RPMI7951 (cell line): ENCODE data around the gene PTPN2. TPM values are rescaled to one million over a fixed set of nuclear protein-coding genes. Genes with fewer than 3 reads are reported as not detected.

Experiments used
- DNase-seq: peaks from one replicate; pipeline ENCODE4 v3.0.0-alpha.2; 2012; ENCODE audit warnings: low read depth
- total RNA-seq: library from RNA; depleted of rRNA; stranded (reverse); fragments of >200 nt; shearing (Covaris generic); gene quantifications from 2 replicates; pipeline ENCODE4 v1.2.3, GENCODE V29; 2014

Gene PTPN2
- total RNA-seq, 1 experiment from 2014 or later, result 19.9 TPM

DNA sequence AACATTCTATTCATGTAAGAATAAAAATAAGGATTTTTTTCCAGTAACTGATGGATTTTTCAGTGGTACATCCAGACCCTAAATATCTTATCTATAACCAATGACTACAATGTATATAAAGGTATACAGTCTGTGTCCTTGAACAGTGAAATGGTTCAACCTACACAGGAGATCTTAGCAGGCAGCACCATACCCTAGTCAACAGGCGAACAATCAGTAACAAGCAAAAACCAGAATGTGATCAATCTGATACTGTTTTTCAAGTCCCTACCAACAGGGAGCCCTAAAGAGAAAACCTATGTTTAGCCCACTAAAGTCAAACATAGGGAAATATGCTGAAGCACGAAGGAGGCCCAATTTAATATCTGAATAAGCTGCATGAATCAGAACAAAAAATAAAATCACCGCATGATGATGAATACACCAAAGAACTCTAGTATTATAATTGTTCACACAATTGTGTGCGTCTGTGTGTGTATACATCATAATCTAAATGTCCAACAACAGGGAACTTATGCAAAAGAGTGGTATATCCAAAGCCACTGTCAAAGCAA lies 26.0 kb downstream of the PTPN2 start:
- DNase-seq, result no peak

DNA sequence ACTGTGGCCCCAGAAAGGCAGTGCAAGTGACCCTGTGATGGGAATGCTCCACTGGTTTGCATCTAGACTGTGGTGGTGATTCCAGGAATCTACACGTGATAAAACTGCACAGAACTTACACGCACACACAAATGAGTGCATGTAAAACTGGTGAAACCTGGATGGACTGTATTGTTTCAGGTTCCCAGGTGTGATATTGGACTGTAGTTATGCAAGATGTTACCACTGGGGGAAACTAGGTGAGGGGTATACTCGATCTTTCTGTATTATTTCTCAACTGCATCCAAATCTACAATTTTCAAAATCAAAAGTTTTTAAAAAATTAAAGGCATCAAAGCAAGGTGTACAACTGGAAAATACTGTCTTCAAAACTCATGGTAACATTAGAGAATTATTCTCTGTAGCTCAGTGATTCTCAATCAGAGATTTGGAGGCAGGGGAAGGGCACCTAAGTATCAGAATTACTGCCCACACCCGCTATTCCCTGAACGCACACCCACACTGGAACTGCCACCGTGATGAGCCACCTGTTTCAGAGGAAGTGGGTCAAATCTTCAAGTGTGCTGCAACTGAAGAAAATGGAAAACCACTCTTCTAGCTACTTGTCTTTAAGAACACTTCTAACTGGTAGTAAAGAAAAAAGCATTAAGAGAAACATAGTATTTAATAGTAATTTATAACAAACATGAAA lies 26.7 kb downstream of the PTPN2 start:
- DNase-seq, result no peak

DNA sequence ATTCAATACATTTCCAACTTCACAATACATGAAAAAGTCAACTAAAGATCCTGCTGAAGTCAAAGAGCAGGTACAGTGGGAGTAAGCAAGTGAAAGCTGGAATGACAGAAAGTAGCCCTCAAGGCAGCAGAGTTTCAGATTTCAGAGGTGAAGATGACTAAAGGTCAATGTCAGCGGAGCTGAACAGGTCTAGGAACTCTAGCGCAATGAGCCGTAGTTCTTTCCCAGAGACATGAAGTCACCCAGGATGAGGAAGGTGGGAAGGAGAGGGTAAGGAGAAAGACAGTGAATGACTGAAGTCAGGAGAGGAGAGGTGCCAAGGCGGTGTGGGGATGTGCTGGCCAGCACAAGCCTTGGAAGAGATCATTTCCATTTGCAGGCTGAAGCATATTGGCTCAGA lies 28.1 kb downstream of the PTPN2 start:
- DNase-seq, result no peak

DNA sequence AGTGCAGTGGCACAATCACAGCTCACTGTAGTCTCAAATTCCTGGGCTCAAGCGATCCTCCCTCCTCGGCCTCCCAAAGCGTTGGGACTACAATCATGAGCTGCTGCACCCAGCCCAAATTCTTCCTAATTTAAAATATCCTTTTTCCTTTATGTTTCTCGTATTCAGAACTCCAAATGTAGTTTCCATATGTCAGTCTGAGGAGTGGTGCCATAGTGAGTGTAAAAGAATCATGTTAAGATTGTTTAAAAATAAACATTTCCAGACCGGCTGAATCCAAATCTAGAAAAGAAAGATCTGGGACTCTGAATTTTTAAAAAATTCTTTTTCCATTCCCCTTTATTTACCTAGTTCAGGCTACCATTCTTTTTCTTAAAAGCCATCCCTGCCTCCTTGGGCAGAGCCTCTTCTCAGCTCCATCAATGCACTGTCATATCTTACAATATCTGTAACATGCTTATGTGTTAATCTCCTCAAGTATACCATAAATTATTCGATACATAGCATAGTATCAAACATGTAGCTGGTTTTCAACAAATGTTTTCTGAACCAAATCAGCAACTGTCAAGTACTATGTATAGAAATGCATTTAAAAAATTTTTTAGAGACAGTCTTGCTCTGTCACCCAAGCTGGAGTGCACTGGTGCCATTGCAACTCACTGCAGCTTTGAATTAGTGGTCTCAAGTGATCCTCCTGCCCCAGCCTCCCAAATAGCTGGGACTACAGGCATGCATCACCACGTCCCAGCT lies 31.3 kb downstream of the PTPN2 start:
- DNase-seq, result no peak

DNA sequence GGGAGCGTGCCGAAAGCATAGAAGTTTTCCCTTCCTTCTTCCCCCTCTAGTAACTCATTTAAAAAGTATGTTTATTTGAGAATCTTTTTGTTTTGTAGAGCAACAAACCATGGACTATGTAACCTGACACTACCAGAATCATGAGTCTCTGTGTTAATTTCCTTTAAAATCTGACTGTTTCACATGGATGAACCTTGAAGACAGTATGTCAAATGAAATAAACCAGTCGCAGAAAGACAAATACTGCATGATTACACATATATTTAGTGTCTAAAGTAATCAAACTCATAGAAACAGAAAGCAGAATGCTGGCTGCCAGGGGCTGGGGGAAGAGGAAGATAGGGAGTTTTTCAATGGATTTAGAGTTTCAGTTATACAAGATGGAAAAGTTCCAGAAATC lies 32.3 kb downstream of the PTPN2 start:
- DNase-seq, result no peak

DNA sequence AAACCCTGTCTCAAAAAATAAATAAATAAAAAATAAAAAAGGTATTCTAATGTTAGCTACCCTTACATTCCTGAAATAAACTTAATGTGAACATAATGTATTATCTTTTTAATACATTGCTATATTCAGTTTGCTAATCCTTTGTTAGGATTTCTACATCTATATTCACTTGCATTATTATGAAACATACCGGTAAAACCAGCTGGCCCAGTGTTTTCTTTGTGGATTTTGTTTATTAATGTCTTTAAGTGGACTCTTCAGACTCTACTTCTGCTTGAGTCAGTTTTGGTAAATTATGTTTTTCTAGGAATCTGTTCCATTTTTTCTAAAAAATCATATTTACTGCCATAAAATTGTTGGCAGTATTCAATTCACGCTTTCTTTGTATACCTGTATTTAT lies 34.5 kb downstream of the PTPN2 start:
- no peak for DNase-seq

DNA sequence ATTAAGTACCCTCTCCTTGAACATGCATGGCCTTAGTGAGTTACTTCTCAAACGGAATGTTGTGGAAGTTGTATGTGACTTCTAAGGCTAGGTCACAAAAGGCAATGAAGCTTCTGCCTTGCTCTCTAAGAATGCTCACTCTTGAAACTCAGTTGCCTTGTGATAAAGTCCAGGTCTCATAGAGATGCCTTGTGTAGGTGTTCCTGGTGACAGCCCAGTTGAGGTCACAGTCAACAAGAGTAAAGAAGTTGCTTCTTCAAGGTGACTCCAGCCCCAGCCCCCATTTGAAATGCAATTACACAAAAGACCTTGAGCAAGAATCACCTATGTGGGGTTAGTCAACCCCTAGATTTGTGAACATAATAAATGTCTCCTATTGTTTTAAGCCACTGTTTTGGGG lies 35.6 kb downstream of the PTPN2 start:
- DNase-seq, result no peak

DNA sequence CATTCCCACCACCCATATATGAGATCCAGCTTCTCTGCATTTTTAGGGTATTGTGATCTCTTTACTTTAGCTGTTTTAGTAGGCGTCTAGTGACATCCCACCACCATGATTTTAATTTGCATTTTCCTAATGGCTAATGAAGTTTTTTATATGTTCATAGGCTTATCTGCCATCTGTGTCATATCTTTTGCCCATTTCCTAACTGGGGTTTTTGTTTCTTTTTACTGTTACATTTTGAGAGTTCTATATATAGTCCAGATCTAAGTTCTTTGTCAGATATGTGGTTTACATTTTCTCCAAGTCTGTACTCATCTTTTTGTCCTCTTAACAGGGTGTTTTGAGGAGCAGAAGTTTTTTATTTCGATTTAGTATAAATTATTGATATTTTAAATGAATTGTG lies 39.6 kb downstream of the PTPN2 start:
- DNase-seq, result no peak

DNA sequence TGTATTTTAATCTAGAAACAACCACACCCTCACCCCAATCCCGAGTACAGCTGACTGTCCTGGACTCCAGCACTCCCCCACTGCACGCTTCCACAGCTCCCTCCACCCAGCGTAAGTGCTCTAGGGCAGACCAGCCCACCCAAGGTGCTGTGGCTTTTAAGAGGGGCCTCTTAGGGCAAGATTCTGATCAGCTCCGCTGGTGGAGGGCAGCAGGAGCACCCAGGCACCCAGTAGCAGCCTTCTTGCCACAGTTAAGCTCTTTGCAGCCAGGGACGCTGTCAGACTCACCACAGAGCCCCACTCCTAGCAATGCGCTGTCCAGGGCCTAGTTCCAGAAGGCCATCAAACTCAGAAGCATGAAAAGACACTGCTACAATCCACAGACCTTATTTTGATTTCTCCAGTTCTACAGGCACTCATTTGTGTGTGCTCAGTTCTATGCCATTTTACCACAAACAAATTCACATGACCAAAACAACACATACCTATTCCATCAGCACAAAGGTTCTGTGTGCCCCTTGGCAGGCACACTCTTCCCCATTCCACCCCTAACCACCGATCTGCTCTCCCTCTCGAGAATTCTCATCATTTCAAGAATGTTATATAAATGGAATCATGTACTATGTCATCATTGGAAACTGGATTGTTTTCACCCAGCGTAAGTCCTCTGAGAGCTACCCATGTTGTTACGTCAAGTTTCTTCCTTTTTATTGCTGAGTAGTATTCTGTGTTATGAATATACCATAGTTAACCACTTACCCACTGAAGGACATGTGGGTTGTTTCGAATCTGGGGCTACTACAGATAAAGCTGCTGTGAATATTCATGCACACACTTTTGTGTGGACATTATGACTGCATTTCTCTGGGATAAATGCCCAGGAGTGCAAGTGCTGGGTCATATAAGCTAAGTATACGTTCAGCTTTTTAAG lies 40.4 kb downstream of the PTPN2 start:
- DNase-seq, result no peak

DNA sequence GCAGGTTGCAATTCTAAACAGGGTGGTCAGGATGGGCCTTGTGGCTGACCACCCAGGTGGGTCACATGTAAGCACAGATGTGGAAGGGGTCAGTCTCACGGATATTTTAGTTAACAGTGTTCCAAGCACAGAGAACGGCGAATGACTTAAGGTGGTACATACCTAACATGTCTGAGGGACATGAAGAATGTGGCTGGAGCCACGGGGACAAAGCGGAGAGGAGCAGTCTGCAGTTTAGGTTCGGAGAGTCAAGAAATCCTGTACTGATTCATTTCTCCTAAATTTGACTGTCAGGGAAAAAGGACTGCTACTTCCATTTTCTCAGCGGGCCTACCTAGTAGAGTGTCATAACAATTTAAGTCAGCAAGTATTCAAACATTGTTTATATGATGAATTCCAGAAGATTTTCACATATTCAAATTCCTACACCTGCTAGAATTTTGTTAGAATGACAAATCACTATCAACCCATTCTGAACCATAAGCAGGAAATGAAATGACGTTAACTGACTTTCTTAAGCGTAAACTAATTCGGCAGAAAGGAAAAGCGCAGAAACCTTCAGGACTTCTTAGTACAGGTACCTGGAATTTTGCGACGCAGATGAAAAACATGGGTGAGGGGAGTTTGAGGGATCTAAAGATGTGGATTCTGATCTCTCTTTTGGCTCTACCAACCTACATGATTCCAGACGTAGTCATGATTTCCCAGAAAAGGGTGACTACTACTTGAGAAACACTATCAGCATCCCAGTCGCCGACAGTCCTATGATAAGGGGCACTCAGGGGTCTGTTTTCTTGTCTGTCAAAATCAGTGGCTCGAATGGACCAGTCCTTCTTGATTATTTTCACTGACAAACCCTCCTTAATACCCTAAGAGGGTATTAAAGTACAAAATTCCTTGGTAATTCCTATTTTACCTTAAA lies 41.3 kb downstream of the PTPN2 start:
- DNase-seq, result no peak

DNA sequence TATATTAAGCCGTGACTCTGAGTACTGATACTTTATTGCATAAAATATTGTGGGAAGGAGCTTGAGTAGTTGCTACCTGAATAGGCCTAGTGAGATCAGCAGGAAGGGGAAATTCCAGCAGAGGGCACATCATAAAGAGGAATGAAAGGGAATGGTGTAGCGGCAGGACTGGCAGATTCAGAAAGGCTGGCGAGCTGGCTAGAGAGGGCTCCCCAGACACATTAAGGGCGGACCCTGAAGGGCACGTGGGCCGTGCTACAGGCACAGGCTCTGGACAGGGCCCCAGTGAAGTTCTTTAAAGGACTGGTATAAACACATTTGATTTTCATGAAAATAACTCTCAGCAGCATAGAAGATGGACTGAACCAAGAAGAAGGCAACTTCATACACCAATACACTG lies 43.0 kb downstream of the PTPN2 start:
- no peak for DNase-seq

DNA sequence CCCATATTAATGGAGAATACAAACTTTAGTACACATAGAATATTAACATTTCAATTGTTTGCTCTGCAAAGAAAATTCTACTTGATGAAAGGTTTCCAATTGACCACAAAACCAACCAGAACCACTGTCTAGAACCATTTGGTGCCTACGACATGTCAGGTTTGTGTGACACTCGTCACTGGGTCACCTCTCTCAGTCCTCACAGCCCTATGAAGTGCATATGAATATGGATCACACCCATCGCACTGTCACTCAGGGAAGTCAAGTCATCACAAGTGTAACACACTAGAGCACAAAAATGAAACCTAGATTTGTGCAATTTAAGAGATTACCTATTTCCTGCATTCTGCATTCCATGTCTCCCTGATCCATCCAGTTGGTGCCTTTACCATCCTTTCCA lies 43.7 kb downstream of the PTPN2 start:
- DNase-seq, result no peak

DNA sequence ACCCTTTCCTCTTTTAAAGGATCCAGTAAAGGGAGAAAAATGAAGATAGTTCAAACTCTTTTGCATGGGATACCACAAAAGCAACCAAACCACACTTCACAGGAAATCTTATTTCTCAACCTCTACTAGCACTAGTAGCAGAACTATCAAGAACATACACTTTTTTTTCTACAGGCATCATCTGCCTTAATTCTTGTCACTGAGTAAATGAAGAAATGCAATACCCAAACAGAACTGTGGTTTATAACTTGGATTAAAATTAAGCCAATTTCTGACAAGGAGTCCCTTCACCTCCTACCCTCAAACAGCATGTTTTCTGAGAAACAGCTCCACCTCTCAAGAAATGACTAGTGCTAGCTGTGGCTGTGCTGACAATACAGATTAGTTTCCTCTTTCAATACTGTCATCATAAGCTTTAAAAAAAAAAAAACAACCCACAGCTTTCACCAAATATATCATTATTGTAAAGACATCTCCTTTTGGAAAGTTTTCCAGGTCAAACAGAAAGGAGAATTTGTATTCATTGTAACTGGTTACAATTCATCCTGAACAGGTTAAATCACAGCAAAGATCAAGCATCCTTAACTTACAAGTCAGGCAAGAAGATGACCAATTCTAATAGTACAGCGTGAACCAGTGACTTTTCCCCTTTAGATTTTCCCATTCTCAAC lies 44.4 kb downstream of the PTPN2 start:
- DNase-seq, result no peak

DNA sequence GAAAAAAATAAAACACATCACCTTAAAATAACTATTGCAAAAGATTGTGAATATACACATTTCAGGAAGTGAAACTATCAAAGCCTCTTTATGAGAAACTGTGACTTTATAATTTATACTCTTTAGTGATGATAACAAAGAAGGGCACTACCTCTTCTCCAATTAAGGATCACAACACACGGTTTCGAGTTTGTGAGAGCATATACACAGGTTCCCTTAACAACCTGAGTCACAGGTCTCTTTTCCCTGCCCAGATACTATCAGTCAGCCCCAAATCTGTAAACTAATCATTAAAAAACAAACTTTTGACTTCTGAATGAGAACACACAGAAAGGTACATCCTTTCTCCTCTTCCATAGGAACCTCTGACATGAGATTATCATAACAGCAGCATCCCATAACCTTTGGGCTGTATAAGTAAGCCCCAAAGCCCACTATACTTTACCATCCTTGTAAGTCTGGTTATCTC lies 44.9 kb downstream of the PTPN2 start:
- DNase-seq, result no peak

DNA sequence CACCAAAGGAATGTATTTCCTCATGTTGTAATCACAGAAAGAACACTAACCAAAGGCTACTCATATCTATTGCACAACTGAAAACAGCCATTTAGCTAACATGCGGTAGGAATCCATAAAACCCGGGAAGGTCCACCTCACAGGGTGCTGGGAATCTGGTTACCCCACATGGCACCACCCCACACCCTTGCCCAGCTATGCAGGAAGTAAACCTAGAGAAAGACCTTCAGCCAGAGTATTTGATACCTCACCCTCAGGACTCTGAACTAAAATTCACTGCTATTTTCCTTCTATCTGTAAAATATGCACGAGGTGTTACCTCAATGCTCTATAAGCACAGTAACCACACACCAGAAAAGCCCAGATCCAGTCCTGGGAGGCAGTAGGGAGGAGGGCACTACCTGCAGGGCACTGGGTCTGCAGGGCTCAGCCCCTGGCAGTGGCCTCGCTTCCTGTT lies 45.8 kb downstream of the PTPN2 start:
- peak; percentile 76 for DNase-seq

DNA sequence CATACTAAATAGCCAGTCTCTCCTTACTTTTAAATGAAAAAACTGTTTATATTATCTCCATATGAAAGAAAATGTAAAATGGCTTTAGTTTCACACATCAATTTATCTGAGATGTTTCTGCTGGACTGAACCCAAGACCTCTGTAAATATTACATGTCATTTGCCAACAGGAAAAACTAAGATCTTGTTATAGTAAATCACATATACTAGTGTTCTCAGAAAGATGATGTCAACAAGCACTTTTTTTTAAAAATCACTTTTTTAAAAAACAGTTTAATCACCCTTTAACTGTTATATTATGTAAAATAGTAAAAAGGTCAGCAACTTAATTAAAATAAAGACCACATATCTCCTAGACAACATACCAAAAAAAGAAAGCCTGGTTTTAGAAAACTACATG lies 46.3 kb downstream of the PTPN2 start:
- DNase-seq, result no peak

DNA sequence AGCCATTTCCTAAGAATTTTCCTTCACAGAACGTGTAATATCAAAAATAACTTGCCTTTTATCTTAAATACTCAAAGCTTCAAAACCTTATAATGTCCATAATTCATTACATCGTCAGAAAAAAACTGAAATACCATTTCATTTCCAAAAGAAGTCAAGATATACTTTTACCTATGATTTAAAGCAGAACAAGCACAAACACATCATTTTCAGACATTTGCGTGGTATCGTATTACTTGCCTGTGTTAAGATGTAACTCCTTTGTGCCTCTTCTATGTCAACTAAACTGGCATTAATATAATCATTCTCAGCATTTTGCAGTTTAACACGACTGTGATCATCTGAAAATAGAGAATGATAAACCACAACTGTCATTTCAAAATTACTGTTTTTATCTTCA lies 47.5 kb downstream of the PTPN2 start:
- DNase-seq, result no peak

DNA sequence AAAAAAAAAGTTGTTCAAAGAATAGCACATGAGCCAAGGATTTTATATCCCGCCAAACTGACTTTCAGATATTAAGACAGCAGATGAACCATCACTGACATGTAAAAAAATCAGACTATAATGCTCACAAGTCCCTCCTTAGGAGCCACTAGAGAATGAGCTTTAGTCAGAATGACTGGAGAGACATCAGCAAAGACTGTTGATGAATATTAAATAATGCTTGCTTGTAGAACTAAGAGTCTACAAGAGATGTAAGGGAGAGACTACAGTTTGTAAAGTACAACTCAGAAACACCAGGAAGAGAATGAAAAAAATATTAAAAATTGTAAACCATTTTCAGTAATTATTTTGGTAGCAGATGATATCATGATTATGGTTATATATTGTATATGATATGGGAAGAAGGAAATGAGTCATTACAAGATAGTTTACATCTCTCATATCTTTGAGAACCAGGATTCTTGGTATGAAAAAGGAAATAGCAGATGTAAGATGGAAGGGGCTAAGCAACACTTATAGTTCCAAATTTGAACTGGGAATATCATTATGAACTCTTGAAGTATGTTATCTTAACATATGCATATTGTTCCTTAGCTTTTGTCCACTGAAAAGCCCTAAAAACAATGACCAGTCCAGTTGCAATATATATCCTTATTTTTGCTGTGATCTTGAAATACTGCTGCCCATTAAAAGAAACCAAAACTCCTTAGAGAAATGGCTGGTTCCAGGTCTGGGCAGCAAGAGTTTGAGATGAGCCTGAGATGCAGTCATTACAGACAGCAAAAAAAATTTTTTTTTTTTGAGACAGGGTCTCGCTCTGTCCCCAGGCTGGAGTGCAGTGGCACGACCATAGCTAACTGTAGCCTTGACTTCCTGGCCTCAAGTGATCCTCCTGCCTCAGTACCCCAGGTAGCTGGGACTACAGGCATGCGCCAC lies 55.7 kb downstream of the PTPN2 start:
- DNase-seq, result no peak

DNA sequence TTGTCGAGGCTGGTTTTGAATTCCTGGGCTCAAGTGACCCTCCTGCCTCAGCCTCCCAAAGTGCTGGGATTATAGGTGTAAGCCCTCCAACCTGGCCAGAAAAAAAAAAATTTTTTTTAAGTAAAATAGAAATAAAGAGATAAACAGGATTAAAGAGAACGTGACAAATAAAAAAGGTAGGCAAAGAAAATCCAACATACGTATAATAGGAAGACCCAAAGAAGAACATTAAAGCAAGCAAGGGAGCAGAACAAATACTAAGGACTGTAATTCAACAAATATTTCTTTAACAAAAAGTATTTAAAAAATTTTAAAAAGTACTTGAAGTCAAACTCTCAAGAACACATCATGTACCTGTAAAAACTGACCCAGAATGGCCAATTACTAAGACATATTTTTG lies 56.4 kb downstream of the PTPN2 start:
- no peak for DNase-seq
